HG03469 (cell line): ENCODE data around the gene RCC1.
"Not testable (repeated sequence)": the region's sequence is repeated elsewhere in the genome, so short reads cannot be mapped to it uniquely, and the experiment has no call there.

ENCODE experiments used
- ATAC-seq: cut with Tn5 transposase; IDR thresholded peaks from one replicate; pipeline ENCODE4 v1.9.1; 2021; ENCODE audit warnings: mild to moderate bottlenecking, moderate library complexity, moderate number of reproducible peaks; ENCODE audit not compliant: unreplicated experiment

The RCC1 gene

GRCh38 chr1:28581531-28582247, 75.8 kb downstream of the RCC1 start:
- ATAC-seq: peak; percentile 64

DNA sequence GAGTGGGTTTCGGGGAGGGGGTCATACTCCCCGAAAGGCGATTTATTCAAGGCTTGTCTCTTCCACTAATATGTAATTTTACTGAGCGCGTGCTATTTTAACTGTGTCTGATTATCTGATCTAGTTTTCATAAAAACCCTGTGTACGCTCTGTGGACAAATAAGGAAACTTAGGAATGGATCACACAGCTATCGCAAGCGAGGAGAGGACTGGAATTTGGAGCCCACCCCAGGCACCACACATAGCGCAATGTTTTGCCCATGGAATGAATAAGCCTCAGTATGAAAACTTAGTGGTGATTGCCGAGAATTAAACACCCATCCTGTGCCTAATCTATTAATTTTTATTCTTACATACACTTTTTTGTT, 76.4 kb downstream of the RCC1 start:
- no peak for ATAC-seq

- not testable (repeated sequence) for ATAC-seq
These were observed 80.9 kb downstream of the RCC1 start for GRCh38 chr1:28586585-28587391.
